Sigmoid colon (tissue), 4 donors: ENCODE measurements around the gene GPBP1.
"Not testable (repeated sequence)": the region's sequence is repeated elsewhere in the genome, so short reads cannot be mapped to it uniquely, and the experiment has no call there.

Experiments
- EP300 ChIP-seq, 4 donors: sonication (generic); formaldehyde crosslinking; IDR thresholded peaks; one replicate each; pipeline ENCODE4 v1.6.1; 2017; ENCODE audit warnings: antibody characterized with exemption in 4 of 4
- POLR2A ChIP-seq, 2 donors: fragments of 450-650 bp; IDR thresholded peaks; one replicate each; pipeline ENCODE4 v1.6.1; 2016; ENCODE audit warnings: antibody characterized with exemption in 2 of 2, mild to moderate bottlenecking in 2 of 2, moderate library complexity in 2 of 2
- POLR2AphosphoS5 ChIP-seq, 4 donors: sonication (generic); formaldehyde crosslinking; IDR thresholded peaks; one replicate each; pipeline ENCODE4 v1.6.1; 2017; ENCODE audit warnings: antibody characterized with exemption in 4 of 4
- TF ChIP-seq, protein P1 (sequence below), 4 experiments: fragments of 450-650 bp in 3 of 4; fragments of 200-600 bp in 1 of 4; IDR thresholded peaks; one replicate each; pipeline ENCODE4 v1.5.1; 2016 to 2019; ENCODE audit warnings: antibody characterized with exemption in 4 of 4, mild to moderate bottlenecking in 3 of 4, moderate library complexity in 2 of 4

DNA sequence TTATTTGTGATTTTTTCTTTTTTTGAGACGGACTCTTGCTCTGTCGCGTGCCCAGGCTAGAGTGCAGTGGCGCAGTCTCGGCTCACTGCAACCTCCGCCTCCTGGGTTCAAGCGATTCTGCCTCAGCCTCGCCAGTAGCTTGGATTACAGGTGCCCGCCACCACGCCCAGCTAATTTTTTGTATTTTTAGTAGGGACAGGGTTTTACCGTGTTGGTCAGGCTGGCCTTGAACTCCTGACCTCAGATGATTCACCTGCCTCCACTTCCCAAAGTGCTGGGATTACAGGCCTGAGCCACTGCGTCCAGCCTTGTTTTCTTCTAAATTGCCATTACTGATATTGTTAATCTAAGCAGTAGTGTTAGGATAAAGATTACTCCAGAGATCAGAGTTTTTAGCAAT, 4.4 kb downstream of the GPBP1 start:
- TF ChIP-seq POLR2A, EP300, POLR2AphosphoS5 (IDR thresholded peaks at IDR 0.05): not testable (repeated sequence)
- TF ChIP-seq, protein P1, sequence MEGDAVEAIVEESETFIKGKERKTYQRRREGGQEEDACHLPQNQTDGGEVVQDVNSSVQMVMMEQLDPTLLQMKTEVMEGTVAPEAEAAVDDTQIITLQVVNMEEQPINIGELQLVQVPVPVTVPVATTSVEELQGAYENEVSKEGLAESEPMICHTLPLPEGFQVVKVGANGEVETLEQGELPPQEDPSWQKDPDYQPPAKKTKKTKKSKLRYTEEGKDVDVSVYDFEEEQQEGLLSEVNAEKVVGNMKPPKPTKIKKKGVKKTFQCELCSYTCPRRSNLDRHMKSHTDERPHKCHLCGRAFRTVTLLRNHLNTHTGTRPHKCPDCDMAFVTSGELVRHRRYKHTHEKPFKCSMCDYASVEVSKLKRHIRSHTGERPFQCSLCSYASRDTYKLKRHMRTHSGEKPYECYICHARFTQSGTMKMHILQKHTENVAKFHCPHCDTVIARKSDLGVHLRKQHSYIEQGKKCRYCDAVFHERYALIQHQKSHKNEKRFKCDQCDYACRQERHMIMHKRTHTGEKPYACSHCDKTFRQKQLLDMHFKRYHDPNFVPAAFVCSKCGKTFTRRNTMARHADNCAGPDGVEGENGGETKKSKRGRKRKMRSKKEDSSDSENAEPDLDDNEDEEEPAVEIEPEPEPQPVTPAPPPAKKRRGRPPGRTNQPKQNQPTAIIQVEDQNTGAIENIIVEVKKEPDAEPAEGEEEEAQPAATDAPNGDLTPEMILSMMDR (IDR thresholded peaks at IDR 0.05): not testable (repeated sequence)
